Adrenal gland (tissue), 12 donors: Measurements from ENCODE around the gene RBFOX1. TPM values are rescaled to one million over a fixed set of nuclear protein-coding genes. Genes with fewer than 3 reads are reported as not detected.

Experiments used
- DNase-seq, 7 donors: peaks; one replicate each; pipeline ENCODE4 v3.0.0-alpha.2; 2019 to 2020
- H3K27ac ChIP-seq, 5 donors: fragments of 200-600 bp; sonication (generic) in 4 of 5; 1 replicate in 3 of 5; 2 replicates in 2 of 5; pipeline versions ENCODE4 v1.5.1 to v1.8.0; 2016 to 2020; ENCODE audit warnings: mild to moderate bottlenecking in 1 of 5
- H3K27me3 ChIP-seq: fragments of 200-600 bp; 2 replicates; pipeline ENCODE4 v1.8.0; 2021
- H3K36me3 ChIP-seq, 2 donors: fragments of 200-600 bp; replicated peaks in 1 of 2; 1 replicate in 1 of 2; 2 replicates in 1 of 2; pipeline versions ENCODE4 v1.5.1 to v1.8.0; 2018 to 2022
- H3K4me1 ChIP-seq, 2 donors: fragments of 200-600 bp; replicated peaks in 1 of 2; 1 replicate in 1 of 2; 2 replicates in 1 of 2; pipeline versions ENCODE4 v1.5.1 to v1.8.0; 2018 to 2021
- H3K4me3 ChIP-seq, 4 donors: fragments of 200-600 bp; sonication (generic) in 3 of 4; one replicate each; pipeline ENCODE4 v1.5.1; 2016 to 2018
- H3K9me3 ChIP-seq, 3 donors: fragments of 200-600 bp; sonication (generic) in 1 of 3; replicated peaks in 1 of 3; 1 replicate in 2 of 3; 2 replicates in 1 of 3; pipeline versions ENCODE4 v1.5.1 to v1.8.0; 2016 to 2021
- CTCF ChIP-seq, 6 experiments: fragments of 450-650 bp in 4 of 6; fragments of 200-600 bp in 2 of 6; sonication (generic) in 1 of 6; IDR thresholded peaks; 1 replicate in 5 of 6; 2 replicates in 1 of 6; pipeline versions ENCODE4 v1.5.1 to v1.8.0; 2016 to 2021; ENCODE audit warnings: antibody characterized with exemption in 6 of 6, mild to moderate bottlenecking in 2 of 6, moderate library complexity in 1 of 6
- POLR2A ChIP-seq, 2 donors: fragments of 450-650 bp; IDR thresholded peaks; one replicate each; pipeline ENCODE4 v1.6.1; 2017; ENCODE audit warnings: antibody characterized with exemption in 2 of 2, mild to moderate bottlenecking in 2 of 2, moderate library complexity in 1 of 2
- WGBS, 4 donors: extraction: QIAGEN DNeasy Blood & Tissue Kit in 2 of 4; methylation state at CpG; one replicate each; pipeline versions ENCODE4 v1.1.5 to v1.1.7; 2013 to 2017; 5-methylcytosine and 5-hydroxymethylcytosine counted together
- intact Hi-C, 2 donors: fragments of 100-400 bp; cut with DNase I; formaldehyde crosslinking; loops; one replicate each; pipeline versions ENCODE4 v1.14.1 to v1.15.0; 2022 to 2023
- polyA plus RNA-seq, 3 donors: library from polyadenylated mRNA; stranded (reverse); fragments of 200-250 nt in 2 of 3; fragments of 350-450 nt in 1 of 3; fragmentation: Illumina TruSeq in 1 of 3; extraction: RNeasy Lipid Tissue Mini Kit (QIAGEN cat#74804) in 1 of 3; gene quantifications; one replicate each; pipeline ENCODE4 v1.2.3, GENCODE V29; 2013 to 2014
- total RNA-seq, 9 donors: library from RNA; depleted of rRNA in 4 of 9; stranded (reverse); fragments of >200 nt in 4 of 9; fragments of 120-200 nt in 1 of 9; fragmentation: NEBNext Ultra II Directional in 1 of 9; extraction: Animal tissue kit (Norgen Biotek cat#: 25700) in 1 of 9; gene quantifications; one replicate each; pipeline versions ENCODE4 v1.1.0 to v1.2.4, GENCODE V29; 2013 to 2023
- donor health status: healthy with polysubstance abuse.
- donor health status: Bipolar disorder and iron deficiency.
- donor health status: DM: yes; HTN: yes; CAD: no.
- donor health status: DM: no; HTN: no; CAD: no.
- donor health status: DM: no; HTN: no; CAD: no.
- donor health status: DM: yes; HTN: yes; CAD: no.

RBFOX1 gene
- total and polyA plus RNA-seq, 12 donors, result 0.19 to 6.3 (median 0.71) TPM; not detected in 4

- Histone ChIP-seq H3K4me3 (no peak overlapping the region), H3K9me3 (no peaks in the 10 kb centered on the region), H3K27ac (no peak overlapping the region), H3K36me3 (no peaks in the 10 kb centered on the region), H3K4me1 (no peaks in the 10 kb centered on the region), H3K27me3 (no peaks in the 10 kb centered on the region)
- DNase-seq, result no peak
- intact Hi-C loops, result no loop called here
- 82 to 86% (median 85%) methylated on average over 3 of the region's 3 CpGs for WGBS, 4 donors
- no peak for TF ChIP-seq CTCF (IDR thresholded peaks at IDR 0.05)
- TF ChIP-seq POLR2A (IDR thresholded peaks at IDR 0.05), result no peak
These were observed 116.7 kb downstream of the RBFOX1 start for GRCh38 chr16:7449306-7449705.

GRCh38 chr16:7449808-7450207 is 117.2 kb downstream of the RBFOX1 start:
- no peak for DNase-seq
- intact Hi-C loops, result no loop called here
- Histone ChIP-seq H3K27ac (no peak overlapping the region), H3K4me1 (no peaks in the 10 kb centered on the region), H3K27me3 (no peaks in the 10 kb centered on the region), H3K9me3 (no peaks in the 10 kb centered on the region), H3K36me3 (no peaks in the 10 kb centered on the region), H3K4me3 (no peak overlapping the region)
- TF ChIP-seq CTCF (IDR thresholded peaks at IDR 0.05), result no peak
- TF ChIP-seq POLR2A (IDR thresholded peaks at IDR 0.05), result no peak
- 77 to 84% (median 81%) methylated on average over 7 of the region's 7 CpGs for WGBS, 4 donors

- H3K9me3 ChIP-seq, result no peaks in the 10 kb centered on the region
- no peak for TF ChIP-seq CTCF (IDR thresholded peaks at IDR 0.05)
- TF ChIP-seq POLR2A (IDR thresholded peaks at IDR 0.05), result no peak
- H3K4me1 ChIP-seq, result no peaks in the 10 kb centered on the region
- no peak overlapping the region for H3K27ac ChIP-seq
- intact Hi-C loops, result no loop called here
- no peaks in the 10 kb centered on the region for H3K27me3 ChIP-seq
- no peaks in the 10 kb centered on the region for H3K36me3 ChIP-seq
- no peak for DNase-seq
- 56 to 76% (median 60%) methylated on average over 7 of the region's 7 CpGs for WGBS, 4 donors
- H3K4me3 ChIP-seq, result no peak overlapping the region
These were observed 117.8 kb downstream of the RBFOX1 start for GRCh38 chr16:7450440-7450839.

GRCh38 chr16:7452090-7452489 is 119.4 kb downstream of the RBFOX1 start:
- Histone ChIP-seq H3K9me3 (no peaks in the 10 kb centered on the region), H3K36me3 (no peaks in the 10 kb centered on the region), H3K4me3 (no peak overlapping the region), H3K4me1 (no peaks in the 10 kb centered on the region), H3K27me3 (no peaks in the 10 kb centered on the region), H3K27ac (no peak overlapping the region)
- 74 to 86% (median 84%) methylated on average over 6 of the region's 6 CpGs for WGBS, 4 donors
- no peak for DNase-seq
- intact Hi-C loops, result no loop called here
- TF ChIP-seq CTCF (IDR thresholded peaks at IDR 0.05), result no peak
- TF ChIP-seq POLR2A (IDR thresholded peaks at IDR 0.05), result no peak
